ENCODE results near the gene CFAP410. TPM values are rescaled to one million over a fixed set of nuclear protein-coding genes. Genes with fewer than 3 reads are reported as not detected.

The CFAP410 gene
- total and polyA plus RNA-seq, 2 of the 4 experiments (the other 2 are of a cell fraction), result 3.8 to 10.3 TPM

- DNase-seq (no peak), ATAC-seq (ENCODE audit: low read depth) (no peak)
- Histone ChIP-seq H4K8ac (ENCODE audit: low read depth in 2 of 2, low read length in 2 of 2) (no peak overlapping the region), H3K4ac (ENCODE audit: low read depth, low read length) (no peak overlapping the region), H2BK20ac (ENCODE audit: low read depth, low read length) (no peak overlapping the region), H3K23ac (ENCODE audit: low read depth, low read length) (no peak overlapping the region), H3K9me1 (ENCODE audit: insufficient read depth, low read length) (0 out of 2 replicates have a peak, but pooled peaks cover 1% of the 10 kb centered on the region), H3K9me3 (ENCODE audit: control insufficient read depth, insufficient read depth, low read length) (no peaks in the 10 kb centered on the region), H2BK120ac (ENCODE audit: low read depth, low read length) (no peak overlapping the region), H2AK9ac (replicated peaks; ENCODE audit: low read depth, low read length, poor library complexity) (no peak overlapping the region), H3K56ac (ENCODE audit: extremely low read depth, insufficient read depth, low read length) (no peak overlapping the region), H3K9ac (ENCODE audit: low read depth, low read length) (no peak overlapping the region), H2AK5ac (ENCODE audit: low read depth, low read length) (no peak overlapping the region), H3K14ac (replicated peaks; ENCODE audit: low read depth, low read length) (no peak overlapping the region), H3K27me3 (ENCODE audit: control insufficient read depth, insufficient read depth, low read length) (peaks cover 36% of the 10 kb centered on the region), H3K4me2 (ENCODE audit: low read depth, low read length) (no peak overlapping the region), H2BK5ac (ENCODE audit: low read depth, low read length, poor library complexity, severe bottlenecking) (no peak overlapping the region), H4K5ac (ENCODE audit: low read depth, low read length) (no peak overlapping the region), H4K91ac (ENCODE audit: insufficient read depth, low read depth, low read length) (no peak overlapping the region), H3K36me3 (ENCODE audit: control insufficient read depth, insufficient read depth, low read length) (no peaks in the 10 kb centered on the region), H2BK15ac (ENCODE audit: low read depth, low read length) (no peak overlapping the region), H3K4me3 (ENCODE audit: insufficient read depth, low read depth, low read length) (no peak overlapping the region), H3K4me1 (ENCODE audit: control insufficient read depth, insufficient read depth, low read length) (no peaks in the 10 kb centered on the region), H4K20me1 (ENCODE audit: insufficient read depth, low read length) (no peaks in the 10 kb centered on the region), H3K79me1 (ENCODE audit: low read depth in 1 of 2, low read length in 2 of 2) (no peaks in the 10 kb centered on the region), H2AFZ (replicated peaks; ENCODE audit: low read length, poor library complexity) (no peak overlapping the region), H3K18ac (ENCODE audit: low read depth, low read length) (no peak overlapping the region), H3K27ac (ENCODE audit: insufficient read depth, low read length) (no peak overlapping the region)
- dilution Hi-C loops (cut with HindIII; ENCODE audit: low sequenced_read_pairs, unreplicated experiment) (no loop called here), in situ Hi-C loops (cut with MboI; ENCODE audit: low sequenced_read_pairs) (no loop called here), intact Hi-C loops (cut with micrococcal nuclease) (no loop called here)
- TF ChIP-seq SMC3 (IDR thresholded peaks at IDR 0.05; ENCODE audit: low read depth, low read length) (no peak), CTCF (conservative IDR thresholded peaks at IDR 0.05; ENCODE audit: low read depth, low read length) (no peak), RFX5 (IDR thresholded peaks at IDR 0.05; ENCODE audit: low read depth, low read length) (no peak), RCOR1 (IDR thresholded peaks at IDR 0.05; ENCODE audit: insufficient replicate concordance, low read length) (no peak), CHD1 (IDR thresholded peaks at IDR 0.05; ENCODE audit: low read depth, low read length) (no peak), MAZ (IDR thresholded peaks at IDR 0.05; ENCODE audit: borderline replicate concordance, low read depth, low read length) (no peak)
- TF ChIP-seq, protein P1, sequence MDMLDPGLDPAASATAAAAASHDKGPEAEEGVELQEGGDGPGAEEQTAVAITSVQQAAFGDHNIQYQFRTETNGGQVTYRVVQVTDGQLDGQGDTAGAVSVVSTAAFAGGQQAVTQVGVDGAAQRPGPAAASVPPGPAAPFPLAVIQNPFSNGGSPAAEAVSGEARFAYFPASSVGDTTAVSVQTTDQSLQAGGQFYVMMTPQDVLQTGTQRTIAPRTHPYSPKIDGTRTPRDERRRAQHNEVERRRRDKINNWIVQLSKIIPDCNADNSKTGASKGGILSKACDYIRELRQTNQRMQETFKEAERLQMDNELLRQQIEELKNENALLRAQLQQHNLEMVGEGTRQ (IDR thresholded peaks at IDR 0.05; ENCODE audit: low read depth, low read length), result no peak
- CTCF ChIA-PET, result no interaction called here
- WGBS, 2 experiments (ENCODE audit: extremely low coverage in 2 of 2, insufficient read length in 1 of 2), result 29% methylated on average over 8 of the region's 11 CpGs; no CpG with 5 or more reads in 1 of the 2 experiments
- POLR2A ChIA-PET (ENCODE audit: unreplicated experiment), result no interaction called here
- no TSS peak for BruUV-seq (replicated peaks)
Measured at GRCh38 chr21:44345495-44345894, 6.3 kb upstream of the CFAP410 start.
